Subcutaneous abdominal adipose tissue (tissue), 5 donors: ENCODE measurements around the gene DOCK11.

Experiments used
- H3K27ac ChIP-seq: one replicate; pipeline ENCODE4 v1.7.0; 2013; ENCODE audit warnings: low read depth, mild to moderate bottlenecking, inconsistent platforms, low read length, moderate library complexity
- H3K27me3 ChIP-seq, 5 donors: one replicate each; pipeline ENCODE4 v1.7.0; 2013; ENCODE audit warnings: low read length in 5 of 5, inconsistent platforms in 1 of 5; ENCODE audit not compliant: control insufficient read depth in 5 of 5, insufficient read depth in 4 of 5
- H3K36me3 ChIP-seq, 5 donors: one replicate each; pipeline ENCODE4 v1.7.0; 2013; ENCODE audit warnings: low read length in 5 of 5; ENCODE audit not compliant: control insufficient read depth in 5 of 5, insufficient read depth in 5 of 5
- H3K4me1 ChIP-seq, 5 donors: one replicate each; pipeline ENCODE4 v1.7.0; 2013; ENCODE audit warnings: low read length in 5 of 5, mild to moderate bottlenecking in 3 of 5, moderate library complexity in 1 of 5; ENCODE audit not compliant: control insufficient read depth in 5 of 5, insufficient read depth in 5 of 5
- H3K4me3 ChIP-seq, 5 donors: one replicate each; pipeline ENCODE4 v1.7.0; 2013; ENCODE audit warnings: low read length in 5 of 5, low read depth in 1 of 5
- H3K9ac ChIP-seq, 5 donors: one replicate each; pipeline ENCODE4 v1.7.0; 2013; ENCODE audit warnings: low read length in 5 of 5, mild to moderate bottlenecking in 4 of 5, moderate library complexity in 3 of 5
- H3K9me3 ChIP-seq, 5 donors: one replicate each; pipeline ENCODE4 v1.7.0; 2013; ENCODE audit warnings: low read length in 5 of 5; ENCODE audit not compliant: control insufficient read depth in 5 of 5
- donor health status: healthy.
- donor health status: healthy.
- donor health status: healthy.
- donor health status: healthy.
- donor health status: healthy.

The DOCK11 gene

GRCh38 chrX:118541482-118541881, 45.9 kb downstream of the DOCK11 start:
- H3K9me3 ChIP-seq: peaks cover 0 to 4% (median 0%) of the 10 kb centered on the region in 5 donors
- H3K9ac ChIP-seq: no peak overlapping the region
- H3K27me3 ChIP-seq: peaks cover 0 to 3% (median 0%) of the 10 kb centered on the region in 5 donors
- H3K4me3 ChIP-seq: no peak overlapping the region
- no peak overlapping the region for H3K27ac ChIP-seq
- H3K36me3 ChIP-seq: peaks cover 0 to 9% (median 0%) of the 10 kb centered on the region in 5 donors
- H3K4me1 ChIP-seq: peaks cover 0 to 15% (median 11%) of the 10 kb centered on the region in 5 donors

GRCh38 chrX:118545510-118545909, 49.9 kb downstream of the DOCK11 start:
- H3K4me3 ChIP-seq: no peak overlapping the region
- H3K27ac ChIP-seq: no peak overlapping the region
- peaks cover 0 to 3% (median 2%) of the 10 kb centered on the region in 5 donors for H3K27me3 ChIP-seq
- H3K9ac ChIP-seq: no peak overlapping the region
- H3K4me1 ChIP-seq: no peaks in the 10 kb centered on the region
- H3K9me3 ChIP-seq: no peaks in the 10 kb centered on the region
- H3K36me3 ChIP-seq: peaks cover under 1 to 23% (median 14%) of the 10 kb centered on the region in 5 donors

- Histone ChIP-seq H3K4me3 (no peak overlapping the region), H3K4me1 (peaks cover 0 to 12% (median 0%) of the 10 kb centered on the region in 5 donors), H3K9me3 (no peaks in the 10 kb centered on the region), H3K36me3 (peaks cover 3 to 25% (median 16%) of the 10 kb centered on the region in 5 donors), H3K9ac (no peak overlapping the region), H3K27me3 (peaks cover 0 to 3% (median 0%) of the 10 kb centered on the region in 5 donors), H3K27ac (no peak overlapping the region)
Measured at GRCh38 chrX:118548841-118549240, 53.2 kb downstream of the DOCK11 start.

GRCh38 chrX:118550792-118551191, 55.2 kb downstream of the DOCK11 start:
- Histone ChIP-seq H3K9ac (no peak overlapping the region), H3K27ac (peak overlapping the region; percentile 50), H3K4me1 (peaks cover 0 to 12% (median 0%) of the 10 kb centered on the region in 5 donors), H3K4me3 (no peak overlapping the region), H3K27me3 (peaks cover 0 to 3% (median 0%) of the 10 kb centered on the region in 5 donors), H3K9me3 (no peaks in the 10 kb centered on the region), H3K36me3 (peaks cover 3 to 26% (median 13%) of the 10 kb centered on the region in 5 donors)

- Histone ChIP-seq H3K4me1 (peaks cover 0 to 12% (median 0%) of the 10 kb centered on the region in 5 donors), H3K9ac (no peak overlapping the region), H3K9me3 (no peaks in the 10 kb centered on the region), H3K27me3 (peaks cover 0 to 3% (median 0%) of the 10 kb centered on the region in 5 donors), H3K27ac (peak overlapping the region; percentile 50), H3K36me3 (peaks cover 3 to 25% (median 13%) of the 10 kb centered on the region in 5 donors), H3K4me3 (no peak overlapping the region)
Measured at GRCh38 chrX:118551426-118551825, 55.8 kb downstream of the DOCK11 start.

GRCh38 chrX:118552121-118552900, 56.7 kb downstream of the DOCK11 start:
- Histone ChIP-seq H3K9me3 (no peaks in the 10 kb centered on the region), H3K4me3 (no peak overlapping the region), H3K36me3 (peaks cover 3 to 22% (median 9%) of the 10 kb centered on the region in 5 donors), H3K4me1 (peaks cover 0 to 12% (median 0%) of the 10 kb centered on the region in 5 donors), H3K9ac (no peak overlapping the region), H3K27me3 (peaks cover 0 to 3% (median 0%) of the 10 kb centered on the region in 5 donors), H3K27ac (peak overlapping the region; percentile 50)

GRCh38 chrX:118553042-118553710, 57.6 kb downstream of the DOCK11 start:
- H3K27me3 ChIP-seq: peaks cover 0 to 2% (median 0%) of the 10 kb centered on the region in 5 donors
- H3K9me3 ChIP-seq: no peaks in the 10 kb centered on the region
- peaks cover 3 to 15% (median 8%) of the 10 kb centered on the region in 5 donors for H3K36me3 ChIP-seq
- H3K4me1 ChIP-seq: peaks cover 0 to 12% (median 0%) of the 10 kb centered on the region in 5 donors
- no peak overlapping the region for H3K27ac ChIP-seq
- no peak overlapping the region for H3K4me3 ChIP-seq
- no peak overlapping the region for H3K9ac ChIP-seq

- no peak overlapping the region for H3K9ac ChIP-seq
- no peaks in the 10 kb centered on the region for H3K27me3 ChIP-seq
- no peak overlapping the region for H3K27ac ChIP-seq
- H3K36me3 ChIP-seq: peaks cover 3 to 12% (median 8%) of the 10 kb centered on the region in 5 donors
- no peak overlapping the region for H3K4me3 ChIP-seq
- H3K9me3 ChIP-seq: no peaks in the 10 kb centered on the region
- peaks cover 0 to 12% (median 0%) of the 10 kb centered on the region in 5 donors for H3K4me1 ChIP-seq
Measured at GRCh38 chrX:118554511-118554910, 58.9 kb downstream of the DOCK11 start.

- Histone ChIP-seq H3K27ac (peak overlapping the region; percentile 3), H3K36me3 (peaks cover 0 to 17% (median 4%) of the 10 kb centered on the region in 5 donors), H3K9ac (no peak overlapping the region), H3K27me3 (peaks cover 0 to 3% (median 0%) of the 10 kb centered on the region in 5 donors), H3K4me3 (no peak overlapping the region), H3K4me1 (peaks cover 0 to 3% (median 0%) of the 10 kb centered on the region in 5 donors), H3K9me3 (no peaks in the 10 kb centered on the region)
Measured at GRCh38 chrX:118558926-118559325, 63.3 kb downstream of the DOCK11 start.

GRCh38 chrX:118560489-118560888, 64.9 kb downstream of the DOCK11 start:
- H3K9ac ChIP-seq: no peak overlapping the region
- peaks cover 0 to 3% (median 0%) of the 10 kb centered on the region in 5 donors for H3K27me3 ChIP-seq
- no peak overlapping the region for H3K27ac ChIP-seq
- peaks cover 0 to 12% (median 4%) of the 10 kb centered on the region in 5 donors for H3K36me3 ChIP-seq
- H3K4me3 ChIP-seq: no peak overlapping the region
- H3K9me3 ChIP-seq: no peaks in the 10 kb centered on the region
- H3K4me1 ChIP-seq: peaks cover 0 to 4% (median 0%) of the 10 kb centered on the region in 5 donors
